SK-N-SH (cell line): ENCODE measurements around the gene PAWR. TPM values are rescaled to one million over a fixed set of nuclear protein-coding genes. Genes with fewer than 3 reads are reported as not detected.

ENCODE experiments used
- CTCF ChIA-PET: fragments of 300-600, 350-600 bp; formaldehyde crosslinking; extraction: SDS; loops from one replicate; lab custom pipeline; 2021; lab: Yijun Ruan, JAX
- POLR2A ChIA-PET: fragments of 350-600 bp; sonication (Branson Sonifier 250); formaldehyde crosslinking; extraction: SDS; loops from one replicate; lab custom pipeline; 2020; ENCODE audit warnings: antibody characterized with exemption, inconsistent platforms; lab: Yijun Ruan, JAX
- DNase-seq: peaks from one replicate; pipeline ENCODE4 v3.0.0; 2012
- H2AFZ ChIP-seq: fragments of 200-600 bp; sonication (generic); 2 replicates; pipeline ENCODE4 v1.8.1; 2016; ENCODE audit warnings: antibody characterized with exemption, mild to moderate bottlenecking, low read depth
- H3F3A ChIP-seq: fragments of 200-600 bp; sonication (generic); replicated peaks from 2 replicates; pipeline ENCODE3; 2016; ENCODE audit warnings: antibody characterized with exemption, mild to moderate bottlenecking; ENCODE audit not compliant: insufficient read depth
- H3K27ac ChIP-seq, 2 experiments: fragments of 200-500 bp in 1 of 2; fragments of 200-600 bp in 1 of 2; sonication (Bioruptor generic) in 1 of 2; sonication (generic), shearing (Covaris generic) in 1 of 2; 2 replicates each; pipeline versions ENCODE4 v1.5.1 to v1.6.1; 2014 to 2016; ENCODE audit warnings: low read depth in 2 of 2, inconsistent platforms in 1 of 2, low read length in 1 of 2, mild to moderate bottlenecking in 1 of 2, mixed read lengths in 1 of 2
- H3K27me3 ChIP-seq: fragments of 200-600 bp; sonication (generic), shearing (Covaris generic); 2 replicates; pipeline ENCODE4 v1.6.1; 2016; ENCODE audit warnings: mixed run types; ENCODE audit not compliant: insufficient read depth
- H3K36me3 ChIP-seq, 2 experiments: fragments of 200-500 bp in 1 of 2; fragments of 200-600 bp in 1 of 2; sonication (Bioruptor generic) in 1 of 2; sonication (generic) in 1 of 2; replicated peaks in 1 of 2; 2 replicates each; pipeline versions ENCODE3 to v1.5.1; 2014 to 2016; ENCODE audit warnings: low read length in 1 of 2, mild to moderate bottlenecking in 1 of 2; ENCODE audit not compliant: insufficient read depth in 2 of 2, control insufficient read depth in 1 of 2
- H3K4me1 ChIP-seq, 2 experiments: fragments of 200-500 bp in 1 of 2; fragments of 200-600 bp in 1 of 2; sonication (Bioruptor generic) in 1 of 2; sonication (generic), shearing (Covaris generic) in 1 of 2; 2 replicates each; pipeline versions ENCODE4 v1.5.1 to v1.6.1; 2014 to 2016; ENCODE audit warnings: low read depth in 1 of 2, low read length in 1 of 2, mixed run types in 1 of 2; ENCODE audit not compliant: insufficient read depth in 2 of 2, control insufficient read depth in 1 of 2
- H3K4me2 ChIP-seq: fragments of 200-600 bp; sonication (generic), shearing (Covaris generic); 2 replicates; pipeline ENCODE4 v1.6.1; 2017; ENCODE audit warnings: mixed run types
- H3K4me3 ChIP-seq, 2 experiments: fragments of 200-500 bp in 1 of 2; fragments of 200-600 bp in 1 of 2; sonication (Bioruptor generic) in 1 of 2; sonication (generic), shearing (Covaris generic) in 1 of 2; 2 replicates each; pipeline versions ENCODE4 v1.5.1 to v1.8.1; 2014 to 2016; ENCODE audit warnings: low read depth in 2 of 2, inconsistent platforms in 1 of 2, low read length in 1 of 2, mild to moderate bottlenecking in 1 of 2, mixed read lengths in 1 of 2, moderate library complexity in 1 of 2
- H3K79me2 ChIP-seq: fragments of 200-600 bp; sonication (generic); 2 replicates; pipeline ENCODE4 v1.8.1; 2017; ENCODE audit warnings: mild to moderate bottlenecking; ENCODE audit not compliant: insufficient read depth
- H3K9ac ChIP-seq: fragments of 200-600 bp; sonication (generic); 2 replicates; pipeline ENCODE4 v1.6.1; 2017; ENCODE audit warnings: mixed run types
- H3K9me2 ChIP-seq: fragments of 200-600 bp; sonication (generic); 2 replicates; pipeline ENCODE4 v1.6.1; 2017; ENCODE audit warnings: mixed run types
- H3K9me3 ChIP-seq: fragments of 200-600 bp; sonication (generic); 2 replicates; pipeline ENCODE4 v1.6.1; 2017; ENCODE audit warnings: mixed run types, mild to moderate bottlenecking, moderate library complexity
- H4K20me1 ChIP-seq: fragments of 200-600 bp; sonication (generic); 2 replicates; pipeline ENCODE4 v1.6.1; 2017; ENCODE audit warnings: mild to moderate bottlenecking, mixed run types; ENCODE audit not compliant: insufficient read depth
- CHD2 ChIP-seq: fragments of 150-350 bp; IDR thresholded peaks from 2 replicates; pipeline ENCODE4 v1.6.1; 2018; ENCODE audit warnings: low read length; ENCODE audit not compliant: partially characterized antibody
- ELF1 ChIP-seq: IDR thresholded peaks from 2 replicates; pipeline ENCODE4 v1.4.0; 2012
- GABPA ChIP-seq: IDR thresholded peaks from 2 replicates; pipeline ENCODE4 v1.4.0; 2012; ENCODE audit warnings: low read depth, mild to moderate bottlenecking
- JUND ChIP-seq: IDR thresholded peaks from 2 replicates; pipeline ENCODE4 v1.4.0; 2012
- MEF2A ChIP-seq: IDR thresholded peaks from 2 replicates; pipeline ENCODE4 v1.4.0; 2012; ENCODE audit warnings: low read depth, borderline replicate concordance
- NFIC ChIP-seq: IDR thresholded peaks from 2 replicates; pipeline ENCODE4 v1.4.0; 2012; ENCODE audit warnings: borderline replicate concordance
- RFX5 ChIP-seq: IDR thresholded peaks from 2 replicates; pipeline ENCODE4 v1.6.1; 2012; ENCODE audit warnings: mild to moderate bottlenecking, improper control_type of control experiment, low read length
- RXRA ChIP-seq: IDR thresholded peaks from 2 replicates; pipeline ENCODE4 v1.4.0; 2012; ENCODE audit warnings: low read depth, mild to moderate bottlenecking, borderline replicate concordance
- SIN3A ChIP-seq: IDR thresholded peaks from 2 replicates; pipeline ENCODE4 v1.6.1; 2012; ENCODE audit warnings: low read depth, mild to moderate bottlenecking, low read length, moderate library complexity, borderline replicate concordance
- TAF1 ChIP-seq: IDR thresholded peaks from 2 replicates; pipeline ENCODE4 v1.6.1; 2012; ENCODE audit warnings: low read depth, mild to moderate bottlenecking, low read length, moderate library complexity, borderline replicate concordance
- TCF12 ChIP-seq: IDR thresholded peaks from 2 replicates; pipeline ENCODE4 v1.4.0; 2012
- TEAD4 ChIP-seq: IDR thresholded peaks from 2 replicates; pipeline ENCODE4 v1.4.0; 2012; ENCODE audit warnings: mild to moderate bottlenecking, borderline replicate concordance; ENCODE audit not compliant: insufficient read depth
- WGBS: methylation state at CpG from one replicate; pipeline ENCODE4 v1.1.6; 2017; ENCODE audit warnings: low lambda C conversion rate; 5-methylcytosine and 5-hydroxymethylcytosine counted together
- polyA plus RNA-seq, 3 experiments: library from polyadenylated mRNA; depleted of rRNA; stranded (reverse); fragments of >200 nt; gene quantifications; 2 replicates each; pipeline ENCODE4 v1.2.3, GENCODE V29; 2012
- TF ChIP-seq, protein P1 (sequence below): IDR thresholded peaks from 2 replicates; pipeline ENCODE4 v1.4.0; 2012; ENCODE audit warnings: low read depth, borderline replicate concordance
- TF ChIP-seq, protein P2 (sequence below): IDR thresholded peaks from 2 replicates; pipeline ENCODE4 v1.6.1; 2012; ENCODE audit warnings: mild to moderate bottlenecking, low read depth, low read length, moderate library complexity
- TF ChIP-seq, protein P3 (sequence below): IDR thresholded peaks from 2 replicates; pipeline ENCODE4 v1.4.0; 2012; ENCODE audit warnings: low read depth
- TF ChIP-seq, protein P4 (sequence below): IDR thresholded peaks from 2 replicates; pipeline ENCODE4 v1.4.0; 2012; ENCODE audit warnings: low read depth, borderline replicate concordance
- TF ChIP-seq, protein P5 (sequence below): fragments of 150-350 bp; IDR thresholded peaks from 2 replicates; pipeline ENCODE4 v1.6.1; 2017; ENCODE audit warnings: antibody characterized with exemption, low read length, low read depth, borderline replicate concordance
- TF ChIP-seq, protein P6 (sequence below): fragments of 150-350 bp; IDR thresholded peaks from 2 replicates; pipeline ENCODE4 v1.6.1; 2016; ENCODE audit warnings: mild to moderate bottlenecking, low read depth, low read length

Gene PAWR
- polyA plus RNA-seq, 1 of the 3 experiments (the other 2 are of a cell fraction): 1.8 TPM

DNA sequence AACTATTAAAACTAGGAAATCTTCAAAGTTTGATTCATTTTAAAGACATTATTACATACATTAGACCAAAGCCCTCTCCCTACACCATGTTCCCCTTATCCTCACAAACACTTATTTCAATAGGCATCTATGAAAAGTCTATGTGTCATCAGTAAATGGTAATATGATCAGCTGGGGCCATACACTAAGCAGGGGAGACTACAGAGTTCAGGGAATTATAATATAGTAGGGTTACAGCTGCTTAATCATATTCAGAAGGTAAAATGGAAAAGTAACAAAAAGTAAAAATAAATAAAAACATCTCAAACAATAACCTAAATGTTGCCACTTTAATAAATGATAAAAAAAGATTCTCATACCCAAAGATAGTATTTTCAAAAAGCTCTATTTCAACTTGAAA is 29.1 kb downstream of the PAWR start:
- Histone ChIP-seq H3K27me3 (no peaks in the 10 kb centered on the region), H3K4me3 (no peak overlapping the region), H3F3A (peaks cover 14% of the 10 kb centered on the region), H3K9me2 (no peaks in the 10 kb centered on the region), H4K20me1 (no peaks in the 10 kb centered on the region), H3K79me2 (no peaks in the 10 kb centered on the region), H3K4me1 (0 out of 4 replicates have a peak, but pooled peaks cover 0 to 5% of the 10 kb centered on the region in 2 experiments), H3K9ac (no peak overlapping the region), H3K4me2 (no peak overlapping the region), H3K27ac (no peak overlapping the region), H2AFZ (no peak overlapping the region), H3K9me3 (no peaks in the 10 kb centered on the region), H3K36me3 (no peaks in the 10 kb centered on the region)
- no peak for DNase-seq
- CTCF ChIA-PET: no interaction called here
- no peak for TF ChIP-seq TCF12
- TF ChIP-seq TEAD4: no peak
- TF ChIP-seq CHD2: no peak
- no peak for TF ChIP-seq RFX5
- TF ChIP-seq, protein P1, sequence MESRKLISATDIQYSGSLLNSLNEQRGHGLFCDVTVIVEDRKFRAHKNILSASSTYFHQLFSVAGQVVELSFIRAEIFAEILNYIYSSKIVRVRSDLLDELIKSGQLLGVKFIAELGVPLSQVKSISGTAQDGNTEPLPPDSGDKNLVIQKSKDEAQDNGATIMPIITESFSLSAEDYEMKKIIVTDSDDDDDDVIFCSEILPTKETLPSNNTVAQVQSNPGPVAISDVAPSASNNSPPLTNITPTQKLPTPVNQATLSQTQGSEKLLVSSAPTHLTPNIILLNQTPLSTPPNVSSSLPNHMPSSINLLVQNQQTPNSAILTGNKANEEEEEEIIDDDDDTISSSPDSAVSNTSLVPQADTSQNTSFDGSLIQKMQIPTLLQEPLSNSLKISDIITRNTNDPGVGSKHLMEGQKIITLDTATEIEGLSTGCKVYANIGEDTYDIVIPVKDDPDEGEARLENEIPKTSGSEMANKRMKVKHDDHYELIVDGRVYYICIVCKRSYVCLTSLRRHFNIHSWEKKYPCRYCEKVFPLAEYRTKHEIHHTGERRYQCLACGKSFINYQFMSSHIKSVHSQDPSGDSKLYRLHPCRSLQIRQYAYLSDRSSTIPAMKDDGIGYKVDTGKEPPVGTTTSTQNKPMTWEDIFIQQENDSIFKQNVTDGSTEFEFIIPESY: no peak
- TF ChIP-seq ELF1: no peak
- TF ChIP-seq, protein P2, sequence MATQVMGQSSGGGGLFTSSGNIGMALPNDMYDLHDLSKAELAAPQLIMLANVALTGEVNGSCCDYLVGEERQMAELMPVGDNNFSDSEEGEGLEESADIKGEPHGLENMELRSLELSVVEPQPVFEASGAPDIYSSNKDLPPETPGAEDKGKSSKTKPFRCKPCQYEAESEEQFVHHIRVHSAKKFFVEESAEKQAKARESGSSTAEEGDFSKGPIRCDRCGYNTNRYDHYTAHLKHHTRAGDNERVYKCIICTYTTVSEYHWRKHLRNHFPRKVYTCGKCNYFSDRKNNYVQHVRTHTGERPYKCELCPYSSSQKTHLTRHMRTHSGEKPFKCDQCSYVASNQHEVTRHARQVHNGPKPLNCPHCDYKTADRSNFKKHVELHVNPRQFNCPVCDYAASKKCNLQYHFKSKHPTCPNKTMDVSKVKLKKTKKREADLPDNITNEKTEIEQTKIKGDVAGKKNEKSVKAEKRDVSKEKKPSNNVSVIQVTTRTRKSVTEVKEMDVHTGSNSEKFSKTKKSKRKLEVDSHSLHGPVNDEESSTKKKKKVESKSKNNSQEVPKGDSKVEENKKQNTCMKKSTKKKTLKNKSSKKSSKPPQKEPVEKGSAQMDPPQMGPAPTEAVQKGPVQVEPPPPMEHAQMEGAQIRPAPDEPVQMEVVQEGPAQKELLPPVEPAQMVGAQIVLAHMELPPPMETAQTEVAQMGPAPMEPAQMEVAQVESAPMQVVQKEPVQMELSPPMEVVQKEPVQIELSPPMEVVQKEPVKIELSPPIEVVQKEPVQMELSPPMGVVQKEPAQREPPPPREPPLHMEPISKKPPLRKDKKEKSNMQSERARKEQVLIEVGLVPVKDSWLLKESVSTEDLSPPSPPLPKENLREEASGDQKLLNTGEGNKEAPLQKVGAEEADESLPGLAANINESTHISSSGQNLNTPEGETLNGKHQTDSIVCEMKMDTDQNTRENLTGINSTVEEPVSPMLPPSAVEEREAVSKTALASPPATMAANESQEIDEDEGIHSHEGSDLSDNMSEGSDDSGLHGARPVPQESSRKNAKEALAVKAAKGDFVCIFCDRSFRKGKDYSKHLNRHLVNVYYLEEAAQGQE: no peak
- TF ChIP-seq GABPA: no peak
- POLR2A ChIA-PET: no interaction called here

DNA sequence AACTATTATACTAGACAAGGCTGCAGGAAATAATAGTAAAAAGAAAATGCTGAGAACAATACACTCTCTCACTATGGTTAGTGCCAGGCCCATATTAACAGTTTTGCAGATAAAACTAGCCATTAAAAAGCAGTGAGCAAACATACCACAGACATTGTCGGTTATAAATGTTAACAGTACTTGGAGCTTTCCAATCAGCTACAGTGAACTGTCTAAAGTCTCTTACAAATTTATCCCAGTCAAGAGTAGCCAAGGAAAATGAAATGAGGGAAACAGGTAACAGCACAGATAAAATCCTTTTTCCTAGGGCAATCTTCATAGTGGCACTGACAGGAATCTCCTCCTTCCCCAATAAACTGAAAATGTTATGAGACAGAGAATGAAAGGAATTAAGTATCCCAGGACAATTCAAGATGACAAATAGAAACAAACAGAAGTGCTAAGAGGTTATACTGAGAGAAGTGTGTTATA is 30.8 kb downstream of the PAWR start:
- Histone ChIP-seq H4K20me1 (no peaks in the 10 kb centered on the region), H3K4me3 (no peak overlapping the region), H3F3A (peaks cover 14% of the 10 kb centered on the region), H3K79me2 (no peaks in the 10 kb centered on the region; the same call in 1 of the 2 replicates), H3K27ac (peak overlapping the region in 1 of 2 experiments; percentile 19; a peak in 1 of 4 replicates), H3K36me3 (no peaks in the 10 kb centered on the region), H3K9ac (no peak overlapping the region), H2AFZ (no peak overlapping the region), H3K4me1 (0 out of 4 replicates have a peak, but pooled peaks cover 0 to 5% of the 10 kb centered on the region in 2 experiments), H3K27me3 (no peaks in the 10 kb centered on the region), H3K9me3 (no peaks in the 10 kb centered on the region), H3K9me2 (no peaks in the 10 kb centered on the region), H3K4me2 (peak overlapping the region; percentile 40; the same call in 1 of the 2 replicates)
- DNase-seq: no peak
- WGBS: 5% methylated on average over 1 of the region's 1 CpG
- POLR2A ChIA-PET: no interaction called here
- CTCF ChIA-PET: no interaction called here
- TF ChIP-seq JUND (no peak), TEAD4 (no peak), RXRA (no peak), SIN3A (no peak), NFIC (no peak), MEF2A (no peak), TAF1 (no peak), CHD2 (no peak)
- TF ChIP-seq, protein P3, sequence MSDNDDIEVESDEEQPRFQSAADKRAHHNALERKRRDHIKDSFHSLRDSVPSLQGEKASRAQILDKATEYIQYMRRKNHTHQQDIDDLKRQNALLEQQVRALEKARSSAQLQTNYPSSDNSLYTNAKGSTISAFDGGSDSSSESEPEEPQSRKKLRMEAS: no peak
- TF ChIP-seq, protein P4, sequence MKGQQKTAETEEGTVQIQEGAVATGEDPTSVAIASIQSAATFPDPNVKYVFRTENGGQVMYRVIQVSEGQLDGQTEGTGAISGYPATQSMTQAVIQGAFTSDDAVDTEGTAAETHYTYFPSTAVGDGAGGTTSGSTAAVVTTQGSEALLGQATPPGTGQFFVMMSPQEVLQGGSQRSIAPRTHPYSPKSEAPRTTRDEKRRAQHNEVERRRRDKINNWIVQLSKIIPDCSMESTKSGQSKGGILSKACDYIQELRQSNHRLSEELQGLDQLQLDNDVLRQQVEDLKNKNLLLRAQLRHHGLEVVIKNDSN: no peak
- TF ChIP-seq, protein P5, sequence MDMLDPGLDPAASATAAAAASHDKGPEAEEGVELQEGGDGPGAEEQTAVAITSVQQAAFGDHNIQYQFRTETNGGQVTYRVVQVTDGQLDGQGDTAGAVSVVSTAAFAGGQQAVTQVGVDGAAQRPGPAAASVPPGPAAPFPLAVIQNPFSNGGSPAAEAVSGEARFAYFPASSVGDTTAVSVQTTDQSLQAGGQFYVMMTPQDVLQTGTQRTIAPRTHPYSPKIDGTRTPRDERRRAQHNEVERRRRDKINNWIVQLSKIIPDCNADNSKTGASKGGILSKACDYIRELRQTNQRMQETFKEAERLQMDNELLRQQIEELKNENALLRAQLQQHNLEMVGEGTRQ: no peak
- TF ChIP-seq, protein P6, sequence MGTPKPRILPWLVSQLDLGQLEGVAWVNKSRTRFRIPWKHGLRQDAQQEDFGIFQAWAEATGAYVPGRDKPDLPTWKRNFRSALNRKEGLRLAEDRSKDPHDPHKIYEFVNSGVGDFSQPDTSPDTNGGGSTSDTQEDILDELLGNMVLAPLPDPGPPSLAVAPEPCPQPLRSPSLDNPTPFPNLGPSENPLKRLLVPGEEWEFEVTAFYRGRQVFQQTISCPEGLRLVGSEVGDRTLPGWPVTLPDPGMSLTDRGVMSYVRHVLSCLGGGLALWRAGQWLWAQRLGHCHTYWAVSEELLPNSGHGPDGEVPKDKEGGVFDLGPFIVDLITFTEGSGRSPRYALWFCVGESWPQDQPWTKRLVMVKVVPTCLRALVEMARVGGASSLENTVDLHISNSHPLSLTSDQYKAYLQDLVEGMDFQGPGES: no peak
